Measurements from ENCODE around the gene PI4KA.

- TF ChIP-seq, protein P1, sequence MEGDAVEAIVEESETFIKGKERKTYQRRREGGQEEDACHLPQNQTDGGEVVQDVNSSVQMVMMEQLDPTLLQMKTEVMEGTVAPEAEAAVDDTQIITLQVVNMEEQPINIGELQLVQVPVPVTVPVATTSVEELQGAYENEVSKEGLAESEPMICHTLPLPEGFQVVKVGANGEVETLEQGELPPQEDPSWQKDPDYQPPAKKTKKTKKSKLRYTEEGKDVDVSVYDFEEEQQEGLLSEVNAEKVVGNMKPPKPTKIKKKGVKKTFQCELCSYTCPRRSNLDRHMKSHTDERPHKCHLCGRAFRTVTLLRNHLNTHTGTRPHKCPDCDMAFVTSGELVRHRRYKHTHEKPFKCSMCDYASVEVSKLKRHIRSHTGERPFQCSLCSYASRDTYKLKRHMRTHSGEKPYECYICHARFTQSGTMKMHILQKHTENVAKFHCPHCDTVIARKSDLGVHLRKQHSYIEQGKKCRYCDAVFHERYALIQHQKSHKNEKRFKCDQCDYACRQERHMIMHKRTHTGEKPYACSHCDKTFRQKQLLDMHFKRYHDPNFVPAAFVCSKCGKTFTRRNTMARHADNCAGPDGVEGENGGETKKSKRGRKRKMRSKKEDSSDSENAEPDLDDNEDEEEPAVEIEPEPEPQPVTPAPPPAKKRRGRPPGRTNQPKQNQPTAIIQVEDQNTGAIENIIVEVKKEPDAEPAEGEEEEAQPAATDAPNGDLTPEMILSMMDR (IDR thresholded peaks at IDR 0.05) = no peak
- TF ChIP-seq POLR2AphosphoS5 (IDR thresholded peaks at IDR 0.05) = no peak
Measured at GRCh38 chr22:20672082-20672424, 186.6 kb downstream of the PI4KA start.
